Glutamatergic neuron (in vitro differentiated cells): ENCODE measurements around the gene DDX25. TPM values are rescaled to one million over a fixed set of nuclear protein-coding genes. Genes with fewer than 3 reads are reported as not detected.

Experiments
- DNase-seq: peaks from one replicate; pipeline ENCODE4 v3.0.0; 2022
- H3K27ac Mint-ChIP-seq: one replicate; pipeline ENCODE4 v1.8.0; 2020; ENCODE audit warnings: mild to moderate bottlenecking, mixed read lengths, inconsistent platforms; ENCODE audit not compliant: unreplicated experiment
- H3K27me3 Mint-ChIP-seq: one replicate; pipeline ENCODE4 v1.8.0; 2020; ENCODE audit warnings: mild to moderate bottlenecking, moderate library complexity, mixed read lengths, inconsistent platforms; ENCODE audit not compliant: unreplicated experiment
- H3K36me3 Mint-ChIP-seq: one replicate; pipeline ENCODE4 v1.8.0; 2020; ENCODE audit warnings: mild to moderate bottlenecking, mixed read lengths, inconsistent platforms; ENCODE audit not compliant: unreplicated experiment
- H3K4me1 Mint-ChIP-seq: one replicate; pipeline ENCODE4 v1.8.0; 2020; ENCODE audit warnings: mild to moderate bottlenecking, low read depth, mixed read lengths, inconsistent platforms; ENCODE audit not compliant: unreplicated experiment
- H3K4me3 Mint-ChIP-seq: one replicate; pipeline ENCODE4 v1.8.0; 2020; ENCODE audit warnings: mild to moderate bottlenecking, mixed read lengths, inconsistent platforms; ENCODE audit not compliant: unreplicated experiment
- H3K9me3 Mint-ChIP-seq: one replicate; pipeline ENCODE4 v1.8.0; 2020; ENCODE audit warnings: mild to moderate bottlenecking, moderate library complexity, mixed read lengths, inconsistent platforms; ENCODE audit not compliant: unreplicated experiment
- CTCF ChIP-seq: fragments of 200-600 bp; sonication (generic); IDR thresholded peaks from one replicate; pipeline ENCODE4 v1.5.0; 2021; ENCODE audit not compliant: partially characterized antibody, unreplicated experiment
- total RNA-seq: library from RNA; stranded (reverse); fragmentation: NEBNext Ultra II Directional; extraction: Animal tissue kit (Norgen Biotek cat#: 25700); gene quantifications from one replicate; pipeline ENCODE4 v1.2.1, GENCODE V29; 2021; ENCODE audit not compliant: unreplicated experiment

The DDX25 gene
- total RNA-seq, 1 donor from 2014 or later, result 11.3 TPM

- no peak overlapping the region for H3K4me3 Mint-ChIP-seq
- no peak overlapping the region for H3K27ac Mint-ChIP-seq
- peaks cover 6% of the 10 kb centered on the region for H3K9me3 Mint-ChIP-seq
- TF ChIP-seq CTCF, result no peak
- peaks cover 5% of the 10 kb centered on the region for H3K4me1 Mint-ChIP-seq
- no peak for DNase-seq
- peaks cover 10% of the 10 kb centered on the region for H3K27me3 Mint-ChIP-seq
- H3K36me3 Mint-ChIP-seq, result peaks cover 4% of the 10 kb centered on the region
These were observed 44.2 kb downstream of the DDX25 start for GRCh38 chr11:125948278-125949051.

DNA sequence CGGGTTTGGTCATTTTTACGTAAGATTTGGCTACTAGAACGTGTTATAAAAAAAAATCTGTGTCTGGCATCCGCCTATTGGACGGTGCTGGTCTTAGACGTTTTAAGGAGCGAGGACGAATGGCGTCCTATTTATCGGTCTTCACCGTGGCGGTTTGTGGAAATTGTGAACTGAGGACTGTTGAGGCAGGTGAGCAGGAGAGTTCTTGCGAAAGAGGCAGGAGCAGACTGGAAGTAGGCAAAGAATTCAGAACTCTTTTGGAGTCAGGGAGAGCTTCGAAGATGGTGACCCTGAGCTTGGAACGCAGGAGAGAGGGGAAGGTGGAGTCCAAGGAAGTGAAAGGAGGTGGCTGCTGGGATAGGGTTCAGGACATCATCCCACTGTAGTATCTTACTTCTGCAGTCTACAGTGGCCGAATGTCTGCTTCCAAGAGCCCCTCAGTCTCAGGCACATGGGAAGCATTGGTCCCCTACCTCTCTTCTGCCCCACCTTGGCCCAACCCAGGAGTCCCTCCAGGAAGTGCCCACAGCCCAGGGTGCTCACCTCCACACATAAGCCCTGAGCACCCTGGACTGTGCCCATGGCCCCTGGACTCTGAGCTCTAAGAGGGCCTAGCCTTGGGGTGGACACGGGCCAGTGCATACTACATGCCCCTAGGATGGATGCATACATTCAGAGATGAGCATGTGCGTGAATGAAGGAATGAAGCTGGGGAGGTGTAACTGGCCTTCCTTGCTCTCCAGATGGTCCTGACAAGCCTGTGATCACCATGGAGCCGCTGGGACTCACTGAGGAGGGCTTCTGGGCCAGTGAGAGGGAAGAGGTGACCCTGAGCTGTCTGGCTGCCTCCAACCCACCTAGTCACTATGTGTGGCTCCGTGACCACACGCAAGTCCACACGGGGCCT lies 45.2 kb downstream of the DDX25 start:
- TF ChIP-seq CTCF, result no peak
- H3K4me3 Mint-ChIP-seq, result peak overlapping the region; percentile 12
- peaks cover 10% of the 10 kb centered on the region for H3K27me3 Mint-ChIP-seq

GRCh38 chr11:125950178-125950490 lies 45.8 kb downstream of the DDX25 start:
- H3K27me3 Mint-ChIP-seq, result peaks cover 10% of the 10 kb centered on the region
- no peak for TF ChIP-seq CTCF
- no peak overlapping the region for H3K27ac Mint-ChIP-seq
- peaks cover 10% of the 10 kb centered on the region for H3K9me3 Mint-ChIP-seq
- H3K4me3 Mint-ChIP-seq, result no peak overlapping the region
- peaks cover 4% of the 10 kb centered on the region for H3K36me3 Mint-ChIP-seq
- H3K4me1 Mint-ChIP-seq, result peaks cover 5% of the 10 kb centered on the region
- no peak for DNase-seq

More for the DNA sequence above, 45.2 kb downstream of the DDX25 start:
- Mint-ChIP-seq H3K27ac (peak overlapping the region; percentile 9), H3K36me3 (peaks cover 4% of the 10 kb centered on the region), H3K9me3 (peaks cover 9% of the 10 kb centered on the region), H3K4me1 (peaks cover 5% of the 10 kb centered on the region)
- DNase-seq, result no peak

- peaks cover 4% of the 10 kb centered on the region for H3K36me3 Mint-ChIP-seq
- no peak for DNase-seq
These were observed 46.7 kb downstream of the DDX25 start for GRCh38 chr11:125950696-125951651.

More at GRCh38 chr11:125950696-125951651, 46.7 kb downstream of the DDX25 start:
- Mint-ChIP-seq H3K4me3 (peak overlapping the region; percentile 45), H3K27ac (peak overlapping the region; percentile 13), H3K27me3 (peaks cover 10% of the 10 kb centered on the region), H3K4me1 (peaks cover 5% of the 10 kb centered on the region), H3K9me3 (peaks cover 10% of the 10 kb centered on the region)
- no peak for TF ChIP-seq CTCF
